Activated naive CD8-positive, alpha-beta T cell treated with anti-CD3 and anti-CD28 coated beads, Interleukin-2, amount 50 U/mL, for 24 hours (primary cell): ENCODE data around the gene ZBTB24.

Experiments
- ATAC-seq: fragments of 150-1000 bp; cut with Tn5 transposase; one replicate; pipeline ENCODE4 v1.10.0; 2021
- DNase-seq: peaks from one replicate; pipeline ENCODE4 v3.0.0; 2021
- H3K27ac Mint-ChIP-seq: one replicate; pipeline ENCODE4 v1.8.0; 2021; ENCODE audit warnings: mild to moderate bottlenecking, mixed read lengths
- H3K27me3 Mint-ChIP-seq: one replicate; pipeline ENCODE4 v1.8.0; 2021; ENCODE audit warnings: mixed read lengths
- H3K36me3 Mint-ChIP-seq: one replicate; pipeline ENCODE4 v1.8.0; 2021; ENCODE audit warnings: low read depth, mixed read lengths
- H3K4me1 Mint-ChIP-seq: one replicate; pipeline ENCODE4 v1.8.0; 2021; ENCODE audit warnings: mixed read lengths
- H3K4me3 Mint-ChIP-seq: one replicate; pipeline ENCODE4 v1.8.0; 2021; ENCODE audit warnings: mild to moderate bottlenecking, moderate library complexity, mixed read lengths
- H3K9me3 Mint-ChIP-seq: one replicate; pipeline ENCODE4 v1.8.0; 2021; ENCODE audit warnings: mixed read lengths

ZBTB24 gene

DNA sequence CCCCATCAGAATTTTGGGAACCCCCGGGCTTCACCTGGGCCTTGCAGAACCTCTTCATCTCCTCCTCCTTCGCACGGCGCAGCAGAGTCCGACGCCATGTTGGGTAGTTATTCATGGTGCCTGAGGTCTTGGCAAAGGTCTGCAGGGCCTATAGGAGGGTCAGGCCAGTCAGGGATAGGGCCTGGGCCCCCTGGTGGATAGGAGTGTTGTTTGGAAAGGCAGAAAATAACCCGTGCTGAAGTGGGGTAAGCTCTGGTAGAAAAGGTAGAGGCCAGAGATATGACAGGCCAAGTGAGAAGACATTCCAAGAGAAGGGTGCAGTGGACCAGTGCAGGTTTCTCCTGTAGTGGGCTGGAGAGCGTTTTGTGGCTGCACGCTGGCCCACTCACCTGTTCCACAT lies 37.6 kb downstream of the ZBTB24 start:
- H3K4me1 Mint-ChIP-seq: peaks cover 36% of the 10 kb centered on the region
- H3K36me3 Mint-ChIP-seq: peaks cover 15% of the 10 kb centered on the region
- no peak for DNase-seq
- H3K9me3 Mint-ChIP-seq: no peaks in the 10 kb centered on the region
- no peak overlapping the region for H3K4me3 Mint-ChIP-seq
- H3K27me3 Mint-ChIP-seq: no peaks in the 10 kb centered on the region
- no peak for ATAC-seq
- H3K27ac Mint-ChIP-seq: peak overlapping the region; percentile 27

DNA sequence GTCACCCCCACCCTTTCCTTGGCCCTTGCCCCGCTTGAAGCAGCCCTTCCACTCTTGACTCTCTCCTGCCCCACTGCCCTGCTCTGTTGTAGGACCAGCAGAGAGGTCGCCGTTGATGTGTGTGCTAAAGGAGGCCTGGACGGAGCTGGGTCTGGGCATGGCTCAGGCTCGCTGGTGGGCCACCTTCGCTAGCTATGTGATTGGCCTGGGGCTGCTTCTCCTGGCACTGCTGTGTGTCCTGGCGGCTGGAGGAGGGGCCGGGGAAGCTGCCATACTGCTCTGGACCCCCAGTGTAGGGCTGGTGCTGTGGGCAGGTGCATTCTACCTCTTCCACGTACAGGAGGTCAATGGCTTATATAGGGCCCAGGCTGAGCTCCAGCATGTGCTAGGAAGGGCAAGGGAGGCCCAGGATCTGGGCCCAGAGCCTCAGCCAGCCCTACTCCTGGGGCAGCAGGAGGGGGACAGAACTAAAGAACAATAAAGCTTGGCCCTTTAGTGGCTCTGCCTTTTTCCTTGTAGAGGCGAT lies 39.5 kb downstream of the ZBTB24 start:
- no peak for ATAC-seq
- Mint-ChIP-seq H3K36me3 (peaks cover 14% of the 10 kb centered on the region), H3K4me3 (no peak overlapping the region), H3K27ac (no peak overlapping the region), H3K9me3 (no peaks in the 10 kb centered on the region), H3K4me1 (peaks cover 27% of the 10 kb centered on the region), H3K27me3 (no peaks in the 10 kb centered on the region)
- no peak for DNase-seq

DNA sequence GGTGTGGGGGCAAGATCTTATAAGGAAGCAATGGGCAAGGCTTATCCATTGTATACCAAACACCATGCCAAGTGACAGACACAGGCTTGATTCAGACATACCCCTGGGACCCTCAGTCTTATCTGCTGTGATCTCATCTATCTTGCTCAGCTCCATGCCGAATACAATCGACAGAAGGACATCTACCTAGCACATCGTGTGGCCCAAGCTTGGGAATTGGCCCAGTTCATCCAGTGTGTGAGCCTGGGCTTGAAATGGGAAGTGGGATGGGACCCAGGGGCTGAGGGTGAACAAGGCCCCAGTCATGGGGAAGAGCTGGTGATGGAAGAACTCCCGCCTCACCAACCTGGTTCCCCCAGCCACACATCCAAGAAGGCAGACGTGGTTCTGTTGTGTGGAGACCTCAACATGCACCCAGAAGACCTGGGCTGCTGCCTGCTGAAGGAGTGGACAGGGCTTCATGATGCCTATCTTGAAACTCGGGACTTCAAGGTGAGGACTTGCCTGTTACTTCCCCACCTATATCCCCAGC lies 40.6 kb downstream of the ZBTB24 start:
- peaks cover 25% of the 10 kb centered on the region for H3K4me1 Mint-ChIP-seq
- H3K4me3 Mint-ChIP-seq: peak overlapping the region; percentile 89
- ATAC-seq: no peak
- peaks cover 13% of the 10 kb centered on the region for H3K36me3 Mint-ChIP-seq
- H3K27ac Mint-ChIP-seq: no peak overlapping the region
- no peaks in the 10 kb centered on the region for H3K27me3 Mint-ChIP-seq
- DNase-seq: no peak
- no peaks in the 10 kb centered on the region for H3K9me3 Mint-ChIP-seq

DNA sequence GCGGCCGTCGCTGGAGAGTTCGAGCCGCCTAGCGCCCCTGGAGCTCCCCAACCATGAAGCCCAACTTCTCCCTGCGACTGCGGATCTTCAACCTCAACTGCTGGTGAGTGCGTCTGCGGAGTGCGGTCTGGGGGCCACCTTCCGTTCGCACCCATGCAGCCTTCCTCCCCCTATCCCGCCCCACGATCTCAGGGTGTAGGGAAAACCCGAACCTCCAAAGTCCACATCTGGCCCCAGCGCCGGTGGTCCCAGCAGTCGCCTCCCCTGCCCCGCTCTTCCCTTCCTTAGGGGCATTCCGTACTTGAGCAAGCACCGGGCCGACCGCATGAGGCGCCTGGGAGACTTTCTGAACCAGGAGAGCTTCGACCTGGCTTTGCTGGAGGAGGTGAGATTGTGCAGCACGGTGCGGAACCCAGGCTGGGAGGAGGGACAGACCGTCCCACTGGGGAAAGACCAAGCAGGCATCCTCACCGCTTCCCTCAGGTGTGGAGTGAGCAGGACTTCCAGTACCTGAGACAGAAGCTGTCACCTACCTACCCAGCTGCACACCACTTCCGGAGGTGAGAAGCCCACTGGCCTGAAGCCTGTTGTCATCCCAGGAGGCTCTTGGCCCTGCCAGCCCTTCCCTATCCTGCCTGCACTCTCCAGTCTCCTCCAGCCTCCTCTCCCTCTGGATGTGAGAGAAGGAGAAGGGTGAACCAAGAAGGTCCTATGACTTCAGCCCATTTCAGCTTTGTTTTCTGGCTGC lies 41.8 kb downstream of the ZBTB24 start:
- H3K9me3 Mint-ChIP-seq: no peaks in the 10 kb centered on the region
- DNase-seq (peak; percentile 40), ATAC-seq (peak; percentile 6)
- H3K36me3 Mint-ChIP-seq: peaks cover 11% of the 10 kb centered on the region
- peak overlapping the region; percentile 90 for H3K27ac Mint-ChIP-seq
- H3K4me3 Mint-ChIP-seq: peak overlapping the region; percentile 89
- H3K4me1 Mint-ChIP-seq: peaks cover 25% of the 10 kb centered on the region
- H3K27me3 Mint-ChIP-seq: no peaks in the 10 kb centered on the region

DNA sequence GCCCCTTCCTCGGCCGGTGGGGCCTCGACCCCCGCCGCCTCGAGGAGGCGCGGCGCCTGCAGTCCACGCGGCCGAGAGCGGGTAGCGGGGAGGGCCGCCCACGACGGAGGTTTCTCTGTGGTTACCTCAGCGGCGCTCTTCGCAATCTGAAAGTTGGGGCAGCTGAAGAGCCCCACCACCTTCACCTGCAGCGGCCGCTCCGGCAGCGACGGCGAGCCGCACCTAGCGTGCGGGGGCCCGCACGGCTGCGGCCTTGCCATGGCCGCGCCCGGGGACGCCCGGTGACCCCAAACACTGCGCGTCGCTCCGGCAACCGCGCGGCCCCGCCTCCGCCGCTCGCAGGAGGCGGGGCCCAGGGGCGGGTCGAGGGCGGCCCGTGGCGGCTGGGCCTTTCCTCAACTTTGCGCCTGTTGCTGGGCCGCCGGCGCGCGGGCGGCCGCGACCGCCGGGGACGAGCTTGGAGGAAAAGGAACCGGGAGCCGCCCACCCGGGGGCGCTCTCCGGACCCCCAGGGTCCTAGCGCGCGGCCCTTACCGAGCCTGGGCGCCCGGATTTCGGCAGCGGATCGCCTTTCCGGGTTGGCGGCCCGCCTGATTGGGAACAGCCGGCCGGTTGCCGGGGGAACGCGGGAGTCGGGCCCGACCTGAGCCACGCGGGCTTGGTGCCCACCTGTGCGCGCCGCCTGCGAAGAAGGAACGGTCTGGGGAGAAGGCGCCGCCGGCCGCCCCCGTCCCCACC lies 42.5 kb downstream of the ZBTB24 start, which contains the start of the genes PPIL6 and SMPD2:
Gene PPIL6, minus strand, starts transcription at position 298 of the 738 bp plus-strand sequence. Its CDS starts 38 bp downstream, at position 260.
Gene SMPD2, plus strand, starts transcription at position 394 of the 738 bp plus-strand sequence. CDS start 398 bp downstream, outside the sequence.
- peaks cover 11% of the 10 kb centered on the region for H3K36me3 Mint-ChIP-seq
- H3K4me3 Mint-ChIP-seq: peak within 1 kb of the TSS; percentile 89
- no peaks in the 10 kb centered on the region for H3K27me3 Mint-ChIP-seq
- DNase-seq (peak; percentile 83), ATAC-seq (peak; percentile 84)
- H3K4me1 Mint-ChIP-seq: peaks cover 25% of the 10 kb centered on the region
- no peaks in the 10 kb centered on the region for H3K9me3 Mint-ChIP-seq
- H3K27ac Mint-ChIP-seq: peak within 1 kb of the TSS; percentile 90

DNA sequence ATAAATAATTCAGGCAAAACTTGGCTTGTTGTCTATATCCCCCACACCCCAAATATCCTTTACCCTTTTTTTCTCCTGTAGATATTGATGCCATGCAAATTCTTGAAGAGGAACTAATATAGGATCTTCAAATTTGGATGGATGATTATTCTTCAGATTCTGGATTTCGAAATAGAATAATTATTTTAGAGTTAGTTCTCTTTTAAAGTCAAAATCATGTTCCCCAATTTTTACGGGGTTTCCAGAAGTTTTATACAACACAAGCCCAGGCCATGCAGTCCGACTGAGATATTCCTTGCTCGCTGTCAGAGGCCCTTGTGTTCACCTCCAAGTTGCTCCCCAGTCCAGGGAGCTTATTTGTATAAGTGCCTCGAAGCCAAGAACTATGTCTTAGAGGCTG lies 47.0 kb downstream of the ZBTB24 start:
- H3K27ac Mint-ChIP-seq: no peak overlapping the region
- H3K9me3 Mint-ChIP-seq: no peaks in the 10 kb centered on the region
- no peaks in the 10 kb centered on the region for H3K36me3 Mint-ChIP-seq
- no peak for DNase-seq
- no peak overlapping the region for H3K4me3 Mint-ChIP-seq
- ATAC-seq: no peak
- no peaks in the 10 kb centered on the region for H3K27me3 Mint-ChIP-seq
- peaks cover 6% of the 10 kb centered on the region for H3K4me1 Mint-ChIP-seq

DNA sequence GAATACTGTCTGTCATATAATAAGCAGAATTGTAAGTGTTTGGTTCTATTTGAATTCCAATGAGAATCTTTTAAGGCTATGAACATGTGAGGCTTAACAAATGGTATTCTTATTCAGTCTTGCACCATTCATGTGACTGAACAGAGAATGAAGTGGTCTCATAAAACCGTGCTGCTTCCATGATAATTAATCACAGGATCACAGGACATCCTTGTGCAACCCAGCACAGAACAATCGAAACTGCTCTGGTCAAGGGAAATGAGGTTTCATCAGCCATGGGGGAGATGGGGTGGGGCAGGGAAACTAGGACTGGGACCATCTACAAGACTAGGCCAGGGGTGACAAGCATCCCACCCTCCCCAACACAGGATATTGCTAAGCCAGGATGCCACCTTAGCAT lies 48.6 kb downstream of the ZBTB24 start:
- DNase-seq: no peak
- Mint-ChIP-seq H3K27me3 (no peaks in the 10 kb centered on the region), H3K36me3 (no peaks in the 10 kb centered on the region), H3K4me3 (no peak overlapping the region), H3K9me3 (no peaks in the 10 kb centered on the region), H3K4me1 (peaks cover under 1% of the 10 kb centered on the region), H3K27ac (no peak overlapping the region)
- ATAC-seq: no peak

DNA sequence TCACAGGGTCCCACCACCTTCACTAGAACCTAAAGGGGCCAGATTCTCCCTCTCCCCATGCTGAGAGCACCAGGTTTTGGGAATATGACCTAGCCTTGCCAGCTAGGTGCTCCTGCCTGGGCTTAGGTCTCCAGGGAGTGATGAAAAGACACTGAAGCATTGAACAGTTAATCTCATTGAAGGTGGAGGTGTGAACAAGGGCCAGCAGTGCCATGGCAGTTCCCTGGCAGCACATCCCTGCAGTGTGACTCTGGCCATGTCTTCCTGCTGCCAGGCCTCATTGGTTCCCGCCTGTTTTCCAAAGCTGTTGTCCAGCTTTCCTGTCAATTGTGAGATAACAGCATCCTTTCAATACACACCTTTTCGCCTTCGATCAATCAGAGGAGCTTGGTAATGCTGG lies 53.5 kb downstream of the ZBTB24 start:
- no peak overlapping the region for H3K27ac Mint-ChIP-seq
- no peaks in the 10 kb centered on the region for H3K9me3 Mint-ChIP-seq
- peaks cover 8% of the 10 kb centered on the region for H3K4me1 Mint-ChIP-seq
- no peaks in the 10 kb centered on the region for H3K36me3 Mint-ChIP-seq
- H3K4me3 Mint-ChIP-seq: no peak overlapping the region
- no peak for ATAC-seq
- H3K27me3 Mint-ChIP-seq: no peaks in the 10 kb centered on the region
- no peak for DNase-seq

DNA sequence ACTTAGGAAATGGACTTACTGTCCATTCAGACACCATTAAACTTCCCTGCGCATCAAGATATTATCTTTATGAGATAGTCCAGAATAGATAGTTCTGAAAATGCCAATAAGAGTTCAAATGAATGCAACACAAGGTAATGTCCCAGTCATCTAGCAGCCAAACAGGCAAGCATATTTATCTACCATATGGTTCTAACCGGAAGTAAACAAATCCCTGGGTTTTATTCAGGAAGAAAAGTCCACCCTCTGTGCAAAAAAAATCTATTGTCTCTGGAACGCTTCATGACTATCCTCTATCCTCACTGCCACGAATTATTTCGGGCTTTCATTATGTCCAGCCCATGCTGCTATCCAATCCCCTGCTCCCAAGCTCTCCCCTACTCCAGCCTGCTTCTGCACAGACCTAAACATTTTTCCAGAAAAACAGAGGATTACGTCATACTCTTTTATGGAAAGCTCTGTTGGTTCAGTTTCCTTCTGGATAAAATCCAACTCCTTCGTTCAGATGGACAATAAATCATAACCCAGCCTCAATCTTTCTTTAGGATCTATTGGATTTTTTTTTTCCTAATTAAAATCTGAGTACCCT lies 54.0 kb downstream of the ZBTB24 start:
- Mint-ChIP-seq H3K27ac (no peak overlapping the region), H3K27me3 (no peaks in the 10 kb centered on the region), H3K9me3 (no peaks in the 10 kb centered on the region), H3K4me3 (no peak overlapping the region), H3K36me3 (no peaks in the 10 kb centered on the region), H3K4me1 (peaks cover 8% of the 10 kb centered on the region)
- ATAC-seq (no peak), DNase-seq (no peak)

DNA sequence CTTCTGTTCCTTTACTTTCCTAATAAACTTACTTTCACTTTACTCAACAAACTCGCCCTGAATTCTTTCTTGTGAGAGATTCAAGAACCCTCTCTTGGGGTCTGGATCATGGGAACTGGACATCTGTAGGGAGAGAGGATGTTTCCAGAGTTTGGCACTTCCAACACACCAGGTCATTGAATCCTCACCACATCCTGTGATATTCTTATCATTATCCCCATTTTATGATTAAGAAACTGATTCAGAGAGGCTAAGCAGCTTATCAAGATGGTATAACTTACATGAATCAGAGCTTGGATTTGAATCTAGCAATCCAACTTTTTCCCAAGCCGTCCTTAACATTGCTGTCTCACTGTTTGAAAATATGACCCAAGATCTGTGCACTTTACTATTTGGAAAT lies 58.1 kb downstream of the ZBTB24 start:
- H3K4me1 Mint-ChIP-seq: peaks cover 8% of the 10 kb centered on the region
- H3K4me3 Mint-ChIP-seq: no peak overlapping the region
- H3K27ac Mint-ChIP-seq: no peak overlapping the region
- no peaks in the 10 kb centered on the region for H3K27me3 Mint-ChIP-seq
- ATAC-seq (no peak), DNase-seq (no peak)
- H3K9me3 Mint-ChIP-seq: no peaks in the 10 kb centered on the region
- H3K36me3 Mint-ChIP-seq: no peaks in the 10 kb centered on the region

DNA sequence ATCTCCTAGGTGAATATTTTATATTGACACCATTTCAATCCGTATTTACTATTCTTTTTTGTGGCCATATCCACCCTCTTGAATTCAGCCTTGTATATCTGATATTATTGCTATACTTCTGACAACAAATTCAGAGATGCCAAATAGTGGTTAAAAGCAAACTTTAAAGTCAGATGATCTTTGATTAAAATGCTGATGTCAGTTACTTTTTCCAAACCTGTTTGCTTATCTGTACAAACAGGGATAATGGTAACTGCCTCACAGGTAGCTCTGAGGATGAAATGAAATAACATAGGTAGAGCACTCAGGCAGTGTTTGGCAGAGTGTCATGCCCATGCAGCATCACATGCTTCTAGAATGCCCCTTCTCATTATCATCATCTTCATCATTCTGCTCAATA lies 61.8 kb downstream of the ZBTB24 start:
- DNase-seq: no peak
- no peak for ATAC-seq
- Mint-ChIP-seq H3K4me1 (peaks cover 7% of the 10 kb centered on the region), H3K27ac (no peak overlapping the region), H3K36me3 (no peaks in the 10 kb centered on the region), H3K9me3 (no peaks in the 10 kb centered on the region), H3K27me3 (no peaks in the 10 kb centered on the region), H3K4me3 (no peak overlapping the region)

DNA sequence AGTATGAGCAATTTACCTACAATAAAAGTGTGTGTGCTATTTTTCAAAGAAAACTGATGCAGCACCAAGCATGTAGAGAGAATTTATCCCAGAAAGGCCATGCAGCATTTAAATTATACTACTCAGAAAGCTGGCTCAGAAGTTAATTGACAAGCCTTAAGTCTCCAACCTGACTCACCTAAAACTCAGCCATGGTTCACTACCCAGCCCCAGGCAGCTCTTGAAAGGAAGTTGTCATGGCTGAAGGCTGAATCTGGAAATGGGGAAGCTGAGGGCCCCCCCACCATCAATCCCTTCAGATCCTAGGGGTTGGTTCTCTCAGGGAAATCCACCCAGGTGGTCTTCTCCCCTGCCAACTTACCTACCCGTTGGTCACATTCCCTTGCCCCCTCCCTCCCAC lies 62.3 kb downstream of the ZBTB24 start:
- Mint-ChIP-seq H3K4me3 (no peak overlapping the region), H3K9me3 (no peaks in the 10 kb centered on the region), H3K4me1 (peaks cover 3% of the 10 kb centered on the region), H3K27ac (no peak overlapping the region), H3K27me3 (no peaks in the 10 kb centered on the region), H3K36me3 (no peaks in the 10 kb centered on the region)
- ATAC-seq: no peak
- DNase-seq: no peak

DNA sequence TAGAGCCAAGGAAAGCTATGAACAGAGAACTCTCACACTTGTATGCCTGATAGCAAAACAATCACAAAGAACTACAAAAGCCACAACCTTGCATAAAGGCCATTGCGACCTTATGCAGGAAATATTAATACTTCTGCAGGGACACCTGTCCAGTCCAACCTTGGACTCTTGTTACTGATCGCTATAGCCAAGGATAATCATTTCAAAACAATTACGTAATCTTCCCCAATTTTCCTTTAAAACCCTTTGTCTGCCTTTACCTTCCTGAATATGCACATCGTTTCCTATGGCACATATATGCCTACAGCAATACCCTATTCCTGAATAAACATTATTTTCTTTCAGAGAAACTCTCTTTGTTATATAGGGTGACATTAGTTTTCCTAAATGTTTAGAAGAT lies 65.4 kb downstream of the ZBTB24 start:
- no peaks in the 10 kb centered on the region for H3K36me3 Mint-ChIP-seq
- DNase-seq (no peak), ATAC-seq (no peak)
- H3K27me3 Mint-ChIP-seq: no peaks in the 10 kb centered on the region
- H3K4me1 Mint-ChIP-seq: no peaks in the 10 kb centered on the region
- H3K9me3 Mint-ChIP-seq: no peaks in the 10 kb centered on the region
- H3K27ac Mint-ChIP-seq: no peak overlapping the region
- no peak overlapping the region for H3K4me3 Mint-ChIP-seq
